Calu3 (cell line): ENCODE results near the gene CAPN2. TPM values are rescaled to one million over a fixed set of nuclear protein-coding genes. Genes with fewer than 3 reads are reported as not detected.
A peak's percentile ranks its signal among the peaks of the same experiment; 100 is the strongest.

Experiments used
- BruUV-seq: library from RNA; stranded (reverse); fragments of 400-500 nt; replicated peaks from 2 replicates; lab custom pipeline; 2021; lab: Mats Ljungman, UMichigan
- CTCF ChIA-PET: fragments of 300-600 bp; sonication (Branson Sonifier 250); formaldehyde crosslinking; loops from one replicate; lab custom pipeline; 2022; ENCODE audit warnings: antibody characterized with exemption; lab: Charles Lee
- DNase-seq: peaks from one replicate; pipeline ENCODE4 v3.0.0; 2022
- H3K27ac Mint-ChIP-seq: one replicate; pipeline ENCODE4 v1.8.0; 2022; ENCODE audit warnings: mixed read lengths; ENCODE audit not compliant: unreplicated experiment
- H3K27me3 Mint-ChIP-seq: one replicate; pipeline ENCODE4 v1.8.0; 2022; ENCODE audit warnings: mixed read lengths; ENCODE audit not compliant: unreplicated experiment
- H3K36me3 Mint-ChIP-seq: one replicate; pipeline ENCODE4 v1.8.0; 2022; ENCODE audit warnings: mild to moderate bottlenecking, moderate library complexity, mixed read lengths; ENCODE audit not compliant: insufficient read depth, unreplicated experiment
- H3K4me1 Mint-ChIP-seq: one replicate; pipeline ENCODE4 v1.8.0; 2022; ENCODE audit warnings: mild to moderate bottlenecking, low read depth, mixed read lengths; ENCODE audit not compliant: unreplicated experiment
- H3K4me3 Mint-ChIP-seq: one replicate; pipeline ENCODE4 v1.8.0; 2022; ENCODE audit warnings: mild to moderate bottlenecking, low read depth, moderate library complexity, mixed read lengths; ENCODE audit not compliant: unreplicated experiment
- H3K9me3 Mint-ChIP-seq: one replicate; pipeline ENCODE4 v1.8.0; 2022; ENCODE audit warnings: low read depth, mixed read lengths; ENCODE audit not compliant: unreplicated experiment
- CTCF ChIP-seq: fragments of 200-600 bp; IDR thresholded peaks from one replicate; pipeline ENCODE4 v1.8.0; 2022; ENCODE audit warnings: antibody characterized with exemption; ENCODE audit not compliant: unreplicated experiment
- intact Hi-C: fragments of 100-400 bp; cut with micrococcal nuclease; formaldehyde crosslinking; loops from one replicate; pipeline ENCODE4 v1.10.0; 2022; ENCODE audit not compliant: unreplicated experiment
- total RNA-seq: library from RNA; stranded (reverse); gene quantifications from 2 replicates; pipeline ENCODE4 v1.2.3, GENCODE V29; 2022

Gene CAPN2
- total RNA-seq, 1 experiment from 2014 or later: 266 TPM

GRCh38 chr1:223752721-223753515 lies 40.6 kb downstream of the CAPN2 start:
- no TSS peak for BruUV-seq
- H3K9me3 Mint-ChIP-seq: no peaks in the 10 kb centered on the region
- peaks cover 78% of the 10 kb centered on the region for H3K36me3 Mint-ChIP-seq
- no peaks in the 10 kb centered on the region for H3K4me1 Mint-ChIP-seq
- H3K27ac Mint-ChIP-seq: peak overlapping the region; percentile 45
- DNase-seq: no peak
- H3K4me3 Mint-ChIP-seq: no peak overlapping the region
- CTCF ChIA-PET: interaction anchor here (0.6 kb wide), 1 partner anchor 14 kb away, joined by 5 read pairs; no protein-coding TSS in a partner anchor
- TF ChIP-seq CTCF: no peak
- H3K27me3 Mint-ChIP-seq: no peaks in the 10 kb centered on the region
- intact Hi-C loops: no loop called here

- Mint-ChIP-seq H3K4me3 (no peak overlapping the region), H3K9me3 (no peaks in the 10 kb centered on the region), H3K27ac (peak overlapping the region; percentile 79), H3K4me1 (no peaks in the 10 kb centered on the region), H3K27me3 (no peaks in the 10 kb centered on the region), H3K36me3 (peaks cover 84% of the 10 kb centered on the region)
- TF ChIP-seq CTCF: no peak
- intact Hi-C loops: no loop called here
- DNase-seq: no peak
- CTCF ChIA-PET: no interaction called here
- no TSS peak for BruUV-seq
Measured at GRCh38 chr1:223754681-223755431, 42.5 kb downstream of the CAPN2 start.

- no peak for DNase-seq
- H3K4me3 Mint-ChIP-seq: no peak overlapping the region
- intact Hi-C loops: no loop called here
- CTCF ChIA-PET: no interaction called here
- H3K27me3 Mint-ChIP-seq: no peaks in the 10 kb centered on the region
- peak overlapping the region; percentile 79 for H3K27ac Mint-ChIP-seq
- no peak for TF ChIP-seq CTCF
- peaks cover 84% of the 10 kb centered on the region for H3K36me3 Mint-ChIP-seq
- BruUV-seq: no TSS peak
- H3K4me1 Mint-ChIP-seq: no peaks in the 10 kb centered on the region
- no peaks in the 10 kb centered on the region for H3K9me3 Mint-ChIP-seq
Measured at GRCh38 chr1:223755432-223755792, 43.1 kb downstream of the CAPN2 start.

- Mint-ChIP-seq H3K4me1 (no peaks in the 10 kb centered on the region), H3K27me3 (no peaks in the 10 kb centered on the region), H3K4me3 (no peak overlapping the region), H3K36me3 (peaks cover 84% of the 10 kb centered on the region), H3K27ac (peak overlapping the region; percentile 7), H3K9me3 (no peaks in the 10 kb centered on the region)
- no peak for DNase-seq
- intact Hi-C loops: no loop called here
- BruUV-seq: no TSS peak
- TF ChIP-seq CTCF: no peak
- CTCF ChIA-PET: no interaction called here
Measured at GRCh38 chr1:223755992-223756775, 43.8 kb downstream of the CAPN2 start.
